GM21576 (cell line): ENCODE data around the gene ILF2.
"Not testable (repeated sequence)": the region's sequence is repeated elsewhere in the genome, so short reads cannot be mapped to it uniquely, and the experiment has no call there.

Source experiments
- ATAC-seq: cut with Tn5 transposase; IDR thresholded peaks from one replicate; pipeline ENCODE4 v1.9.1; 2021; ENCODE audit warnings: mild to moderate bottlenecking, moderate library complexity; ENCODE audit not compliant: unreplicated experiment

The ILF2 gene

DNA sequence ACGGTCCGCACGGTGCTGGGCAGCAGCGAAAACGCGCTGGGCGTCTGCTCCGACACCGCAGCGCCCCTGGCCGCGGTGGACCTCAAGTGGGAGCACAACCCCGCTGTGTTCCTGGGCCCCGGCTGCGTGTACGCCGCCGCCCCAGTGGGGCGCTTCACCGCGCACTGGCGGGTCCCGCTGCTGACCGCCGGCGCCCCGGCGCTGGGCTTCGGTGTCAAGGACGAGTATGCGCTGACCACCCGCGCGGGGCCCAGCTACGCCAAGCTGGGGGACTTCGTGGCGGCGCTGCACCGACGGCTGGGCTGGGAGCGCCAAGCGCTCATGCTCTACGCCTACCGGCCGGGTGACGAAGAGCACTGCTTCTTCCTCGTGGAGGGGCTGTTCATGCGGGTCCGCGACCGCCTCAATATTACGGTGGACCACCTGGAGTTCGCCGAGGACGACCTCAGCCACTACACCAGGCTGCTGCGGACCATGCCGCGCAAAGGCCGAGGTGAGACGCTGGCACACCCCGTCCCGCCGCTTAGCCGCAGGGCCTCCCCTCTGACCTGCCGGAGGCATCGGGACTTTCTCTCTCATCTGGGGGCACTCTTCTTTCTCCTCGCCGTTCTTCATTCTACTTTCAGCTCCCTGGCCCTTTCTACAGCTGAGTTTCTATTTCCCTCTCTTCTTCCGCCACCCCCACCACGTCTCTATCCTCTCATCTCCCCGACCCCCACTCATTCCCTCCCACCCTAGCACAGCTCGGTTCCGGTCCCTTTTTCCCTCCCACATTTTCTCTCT, 8.7 kb upstream of the ILF2 start:
- ATAC-seq = no peak

GRCh38 chr1:153678519-153679336, 7.9 kb upstream of the ILF2 start, which contains the start of gene NPR1:
TSS of gene NPR1 (plus strand) at chr1:153678688. CDS start at chr1:153679109, 421 bp downstream.
- no peak for ATAC-seq

DNA sequence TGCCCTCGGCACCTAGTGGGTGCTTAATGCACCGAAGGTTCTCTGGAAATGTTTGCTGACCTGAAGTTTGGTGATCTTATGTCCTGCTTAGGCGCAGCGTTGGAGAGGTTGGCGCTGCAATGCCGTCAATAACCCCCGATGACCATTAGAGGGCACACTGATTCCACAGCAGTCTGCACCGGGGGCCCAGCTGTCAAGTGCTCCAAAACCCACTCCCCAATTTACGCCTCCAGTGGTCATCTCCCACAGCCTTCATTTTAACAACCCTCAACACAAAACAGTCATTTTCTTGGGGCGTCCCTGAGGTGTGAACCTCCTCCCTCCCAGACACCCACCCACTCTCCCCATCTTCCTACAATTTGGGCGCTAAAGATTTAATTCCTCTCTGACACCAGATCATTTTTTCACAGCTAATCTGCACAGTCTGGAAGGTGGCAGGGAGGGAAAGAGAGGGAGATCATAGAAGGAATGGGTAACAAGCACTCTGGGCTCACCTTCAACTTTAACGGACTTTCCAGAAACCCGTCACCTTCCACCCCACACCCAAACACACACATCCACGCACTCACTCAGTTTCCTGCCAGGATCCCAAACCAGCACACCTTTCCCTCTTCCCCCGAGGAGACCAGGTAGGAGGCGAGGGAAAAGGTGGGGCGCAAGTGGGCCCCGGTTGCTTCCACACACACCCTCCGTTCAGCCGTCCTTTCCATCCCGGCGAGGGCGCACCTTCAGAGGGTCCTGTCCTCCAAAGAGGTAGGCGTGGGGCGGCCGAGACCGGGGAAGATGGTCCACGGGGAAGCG, 7.1 kb upstream of the ILF2 start:
- no peak for ATAC-seq

DNA sequence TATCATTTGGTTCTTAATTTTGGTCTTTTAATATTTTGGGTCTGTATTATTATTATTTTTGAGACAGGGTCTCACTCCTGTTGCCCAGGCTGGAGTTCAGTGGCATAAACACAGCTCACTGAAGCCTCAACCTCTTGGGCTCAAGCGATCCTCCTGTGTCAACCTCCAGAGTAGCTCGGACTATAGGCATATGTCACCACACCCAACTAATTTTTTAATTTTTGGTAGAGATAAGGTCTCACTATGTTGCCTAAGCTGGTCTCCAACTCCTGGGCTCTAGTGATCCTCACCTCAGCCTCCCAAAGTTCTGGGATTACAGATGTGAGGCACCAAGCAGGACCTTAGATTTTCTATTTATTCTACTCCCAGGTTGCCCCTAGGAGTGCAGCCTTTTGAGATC, 2.7 kb upstream of the ILF2 start:
- no peak for ATAC-seq

- ATAC-seq = not testable (repeated sequence)
Observed at GRCh38 chr1:153671628-153672353, 998 bp upstream of the ILF2 start.

GRCh38 chr1:153670257-153670858, 435 bp downstream of the ILF2 start:
- peak; percentile 6 for ATAC-seq

DNA sequence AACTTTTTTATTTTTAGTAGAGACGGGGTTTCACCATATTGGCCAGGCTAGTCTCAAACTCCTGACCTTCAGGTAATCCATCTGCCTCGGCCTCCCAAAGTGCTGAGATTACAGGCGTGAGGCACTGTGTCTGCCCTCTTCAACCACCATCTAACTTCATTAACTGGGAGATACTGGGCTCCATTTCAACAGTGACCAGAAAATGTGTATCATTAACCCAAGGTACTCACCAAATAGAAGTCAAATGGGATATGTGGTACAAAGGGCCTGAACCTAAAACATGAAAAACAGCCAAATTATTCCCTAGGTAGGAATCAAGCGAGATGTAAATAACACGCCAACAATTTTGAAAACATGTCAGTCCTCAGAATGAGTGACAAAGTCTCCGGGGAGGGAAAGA, 1.2 kb downstream of the ILF2 start:
- no peak for ATAC-seq

DNA sequence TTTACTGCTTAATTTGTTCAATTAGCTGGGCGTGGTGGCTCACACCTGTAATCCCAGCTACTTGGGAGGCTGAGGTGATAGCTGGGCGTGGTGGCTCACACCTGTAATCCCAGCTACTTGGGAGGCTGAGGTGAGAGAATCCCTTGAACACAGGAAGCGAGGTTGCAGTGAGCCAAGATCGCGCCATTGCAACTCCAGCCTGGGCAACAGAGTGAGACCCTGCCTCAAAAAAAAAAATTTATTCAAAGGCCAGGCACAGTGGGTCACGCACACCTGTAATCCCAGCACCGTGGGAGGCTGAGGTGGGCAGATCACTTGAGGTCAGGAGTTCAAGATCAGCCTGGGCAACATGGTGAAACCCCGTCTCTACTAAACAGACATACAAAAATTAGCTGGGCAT, 2.1 kb downstream of the ILF2 start:
- not testable (repeated sequence) for ATAC-seq

DNA sequence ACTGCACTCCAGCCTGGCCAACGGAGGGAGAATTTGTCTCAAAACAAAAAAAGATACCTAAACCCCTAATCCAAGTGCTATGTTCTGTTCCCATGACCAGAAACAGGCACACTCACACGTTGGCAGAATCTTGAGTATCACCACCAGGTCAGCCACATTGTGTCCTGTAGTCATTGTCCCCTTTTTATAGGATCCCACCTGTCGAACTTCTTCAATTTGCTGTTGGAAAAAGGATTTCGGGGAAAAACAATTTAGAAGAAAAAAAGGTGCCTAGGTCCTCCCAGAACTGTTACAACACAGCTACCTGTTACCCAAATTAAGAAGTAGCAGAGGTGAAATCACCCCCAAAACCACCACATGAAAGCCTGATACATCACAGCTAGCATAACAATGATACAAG, 3.4 kb downstream of the ILF2 start:
- no peak for ATAC-seq

GRCh38 chr1:153663211-153663610, 7.6 kb downstream of the ILF2 start:
- ATAC-seq = no peak

DNA sequence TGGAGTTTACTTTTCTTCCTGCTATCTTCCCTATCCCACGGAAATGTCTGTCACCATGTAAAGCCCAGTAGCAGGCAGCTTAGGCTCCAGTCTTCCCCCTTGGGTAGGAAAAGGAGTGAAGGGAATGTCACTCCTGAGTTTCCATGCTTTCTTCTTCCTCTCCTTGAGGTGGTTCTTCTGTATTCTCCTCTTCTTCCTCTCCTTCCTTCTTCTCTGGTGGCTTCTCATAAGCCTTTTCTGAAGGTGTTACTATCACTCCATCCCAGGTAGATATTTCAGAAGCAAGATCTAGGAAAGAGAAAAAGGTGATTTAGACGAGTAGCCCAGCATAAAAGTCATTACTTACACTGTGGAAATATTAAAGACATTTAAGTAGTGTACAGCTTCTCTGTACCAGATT, 8.5 kb downstream of the ILF2 start:
- no peak for ATAC-seq

DNA sequence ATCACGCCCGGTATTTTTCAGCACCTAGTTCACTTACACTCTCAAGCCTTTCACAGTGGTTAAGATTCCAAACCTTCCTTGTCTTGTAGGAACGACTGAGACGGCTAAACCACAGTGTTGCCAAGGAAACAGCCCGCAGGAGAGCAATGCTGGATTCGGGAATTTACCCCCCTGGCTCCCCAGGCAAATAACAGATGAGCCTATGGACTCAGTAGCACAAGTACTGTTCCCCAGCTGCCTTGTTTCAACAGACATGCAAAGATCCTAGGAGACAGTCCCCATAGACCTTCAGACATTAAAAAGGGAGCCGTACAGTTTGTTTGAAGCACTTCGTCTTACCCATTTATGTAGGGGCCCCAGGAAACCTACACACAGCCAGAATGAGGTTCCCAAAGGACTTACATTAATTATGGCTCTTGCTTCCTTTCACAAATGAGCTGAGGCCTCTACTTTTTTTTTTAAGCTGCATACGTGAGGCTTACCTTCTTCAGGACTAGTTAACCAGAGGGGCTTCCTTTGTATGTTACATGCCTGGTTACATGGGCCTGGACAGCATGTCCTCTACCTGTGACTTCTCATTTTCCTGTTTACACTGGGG, 9.6 kb downstream of the ILF2 start:
- no peak for ATAC-seq

DNA sequence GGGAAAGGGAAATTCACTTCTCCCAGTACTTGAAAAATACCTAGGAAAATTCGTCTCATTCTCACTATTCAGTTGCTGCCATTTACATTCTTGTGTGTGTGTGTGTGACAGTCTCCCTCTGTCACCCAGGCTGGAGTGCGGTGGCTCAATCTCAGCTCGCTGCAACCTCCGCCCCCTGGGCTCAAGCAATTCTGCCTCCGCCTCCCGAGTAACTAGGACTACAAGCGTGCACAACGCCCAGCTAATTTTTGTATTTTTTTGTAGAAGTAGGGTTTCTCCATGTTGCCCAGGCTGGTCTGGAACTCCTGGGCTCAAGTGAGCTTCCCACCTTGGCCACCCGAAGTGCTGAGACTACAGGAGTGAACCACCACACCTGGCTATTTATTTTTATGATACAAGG, 11.1 kb downstream of the ILF2 start:
- no peak for ATAC-seq

- ATAC-seq = no peak
Observed at GRCh38 chr1:153659175-153659534, 11.6 kb downstream of the ILF2 start.

DNA sequence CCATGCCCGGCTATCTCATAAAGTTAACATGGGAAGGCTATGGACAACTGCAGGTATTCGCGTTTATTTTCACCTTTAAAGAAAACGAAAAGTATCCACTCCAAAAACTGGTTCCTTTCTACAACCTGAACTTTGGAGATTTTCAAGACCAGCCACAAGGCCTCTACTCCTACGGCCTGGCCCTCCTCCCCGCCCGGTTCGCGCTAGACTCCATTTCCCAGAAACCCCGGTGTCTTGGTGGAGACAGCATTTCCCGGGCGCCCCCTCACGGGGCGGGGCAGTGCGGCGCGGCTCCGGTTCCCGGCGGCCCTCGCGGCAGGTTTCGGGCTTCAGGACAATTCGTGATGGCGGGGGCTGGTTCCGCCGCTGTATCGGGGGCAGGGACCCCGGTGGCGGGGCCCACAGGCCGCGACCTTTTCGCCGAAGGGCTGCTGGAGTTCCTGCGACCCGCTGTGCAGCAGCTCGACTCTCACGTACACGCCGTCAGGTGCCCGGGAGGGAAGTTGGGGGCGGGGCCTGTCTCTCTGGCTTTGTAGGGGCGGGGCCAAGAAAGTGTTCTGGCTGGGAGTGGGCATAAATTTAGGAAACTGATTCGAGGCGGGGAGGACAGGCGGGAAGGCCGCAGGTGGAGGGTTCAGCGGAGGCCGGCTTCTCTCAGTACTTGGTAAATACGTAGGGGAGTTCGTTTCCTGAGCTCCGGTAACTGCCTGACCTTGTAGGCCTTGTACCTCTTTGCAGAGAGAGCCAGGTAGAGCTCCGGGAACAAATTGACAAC, 12.2 kb downstream of the ILF2 start, which contains the start of gene SNAPIN:
Gene SNAPIN (plus strand): TSS at position 304 of the 775 bp plus-strand sequence. CDS start 41 bp downstream, at position 345.
- peak; percentile 88 for ATAC-seq

DNA sequence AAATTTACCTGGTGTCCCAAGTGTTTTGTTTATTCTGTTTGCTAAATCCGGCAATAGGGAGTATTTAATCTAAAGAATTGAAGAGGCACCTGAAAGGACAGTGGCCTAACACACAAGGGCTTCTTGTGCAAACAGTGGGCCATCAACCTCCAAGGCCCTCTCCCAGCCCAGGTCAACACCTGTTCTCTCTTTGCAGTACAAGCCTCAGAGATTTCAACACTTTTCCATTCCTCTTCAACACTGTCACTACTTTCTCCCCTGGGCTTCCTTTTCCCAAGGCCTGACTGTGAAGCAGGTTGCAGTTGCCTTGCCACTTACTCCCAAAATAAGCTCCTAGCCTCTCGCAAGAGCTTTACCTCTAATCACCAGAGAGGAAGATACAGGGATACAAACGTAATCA, 15.5 kb downstream of the ILF2 start:
- no peak for ATAC-seq

DNA sequence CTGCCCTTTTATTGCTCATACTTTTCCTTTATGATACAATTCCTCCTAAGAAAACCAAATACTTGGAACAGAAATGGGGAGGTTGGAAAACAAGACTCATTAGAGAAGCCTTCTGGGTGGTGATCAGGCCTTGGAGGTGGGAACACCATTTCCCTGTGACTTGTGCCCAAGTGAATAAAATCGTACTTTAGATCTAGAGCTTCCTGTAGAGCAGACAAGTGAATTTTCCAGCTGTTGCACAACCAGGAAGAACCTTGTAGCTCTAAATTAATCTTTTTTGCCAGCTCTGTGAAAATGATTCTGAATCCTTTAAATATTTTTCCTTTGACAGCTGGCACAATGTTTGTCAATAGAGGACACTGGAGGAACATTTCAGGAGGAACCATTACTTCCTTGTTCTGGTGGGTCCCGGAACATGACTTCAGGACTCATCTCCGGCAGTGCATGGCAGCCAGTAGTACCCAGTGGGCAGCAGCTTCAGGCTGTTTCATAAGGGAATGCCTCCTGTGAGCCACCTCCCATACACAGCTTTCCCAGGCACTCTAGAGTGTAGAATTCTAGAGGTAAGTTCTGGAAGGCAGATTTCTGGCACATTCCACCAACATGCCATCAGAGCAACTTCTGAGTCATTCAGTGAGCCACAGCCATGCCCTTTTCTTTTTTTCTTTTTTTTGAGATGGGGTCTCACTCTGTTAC, 17.8 kb downstream of the ILF2 start:
- ATAC-seq = no peak

GRCh38 chr1:153651771-153652170, 19.0 kb downstream of the ILF2 start:
- ATAC-seq = no peak
